OCI-LY1 (cell line): Measurements from ENCODE around the gene CD6.

Experiments used
- EZH2 ChIP-seq: fragments of 200-600 bp; sonication (generic), shearing (Covaris generic); IDR thresholded peaks from 2 replicates; pipeline ENCODE4 v1.8.0; 2017; ENCODE audit warnings: borderline replicate concordance, mixed run types, mild to moderate bottlenecking, antibody characterized with exemption, low read length, moderate library complexity, mixed read lengths
- TF ChIP-seq, protein P1 (sequence below): fragments of 200-600 bp; sonication (generic), shearing (Covaris generic); IDR thresholded peaks from 2 replicates; pipeline ENCODE4 v1.5.1; 2017; ENCODE audit warnings: mild to moderate bottlenecking, antibody characterized with exemption, low read length, moderate library complexity, mixed read lengths

DNA sequence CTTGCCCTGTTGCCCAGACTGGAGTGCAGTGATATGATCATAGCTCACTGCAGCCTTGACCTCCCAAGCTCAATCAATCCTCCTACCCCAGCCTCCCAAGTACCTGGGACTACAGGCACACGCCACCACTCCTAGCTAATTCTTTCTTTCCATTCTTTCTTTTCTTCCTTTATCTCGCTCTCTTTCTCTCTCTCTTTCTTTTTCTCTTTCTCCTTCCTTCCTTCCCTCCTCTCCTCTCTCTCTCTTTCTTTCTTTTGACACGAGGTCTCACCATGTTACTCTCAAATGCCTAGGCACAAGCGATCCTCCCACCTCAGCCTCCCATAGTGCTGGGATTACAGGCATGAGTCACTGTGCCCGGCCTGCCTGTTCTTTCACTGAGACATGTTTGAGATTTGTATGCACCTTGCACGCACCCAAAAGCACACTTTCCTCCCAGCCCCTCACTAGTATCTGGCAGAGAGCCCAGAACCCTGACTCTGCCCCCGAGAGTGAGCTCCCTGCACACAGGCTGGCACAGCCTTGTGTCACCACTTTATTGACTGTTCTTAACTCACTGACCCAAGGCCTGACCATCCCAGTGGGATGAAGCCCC, 56.8 kb downstream of the CD6 start:
- TF ChIP-seq, protein P1, sequence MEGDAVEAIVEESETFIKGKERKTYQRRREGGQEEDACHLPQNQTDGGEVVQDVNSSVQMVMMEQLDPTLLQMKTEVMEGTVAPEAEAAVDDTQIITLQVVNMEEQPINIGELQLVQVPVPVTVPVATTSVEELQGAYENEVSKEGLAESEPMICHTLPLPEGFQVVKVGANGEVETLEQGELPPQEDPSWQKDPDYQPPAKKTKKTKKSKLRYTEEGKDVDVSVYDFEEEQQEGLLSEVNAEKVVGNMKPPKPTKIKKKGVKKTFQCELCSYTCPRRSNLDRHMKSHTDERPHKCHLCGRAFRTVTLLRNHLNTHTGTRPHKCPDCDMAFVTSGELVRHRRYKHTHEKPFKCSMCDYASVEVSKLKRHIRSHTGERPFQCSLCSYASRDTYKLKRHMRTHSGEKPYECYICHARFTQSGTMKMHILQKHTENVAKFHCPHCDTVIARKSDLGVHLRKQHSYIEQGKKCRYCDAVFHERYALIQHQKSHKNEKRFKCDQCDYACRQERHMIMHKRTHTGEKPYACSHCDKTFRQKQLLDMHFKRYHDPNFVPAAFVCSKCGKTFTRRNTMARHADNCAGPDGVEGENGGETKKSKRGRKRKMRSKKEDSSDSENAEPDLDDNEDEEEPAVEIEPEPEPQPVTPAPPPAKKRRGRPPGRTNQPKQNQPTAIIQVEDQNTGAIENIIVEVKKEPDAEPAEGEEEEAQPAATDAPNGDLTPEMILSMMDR, result no peak
- TF ChIP-seq EZH2, result no peak
